ENCODE results near the gene ACOT8.

GRCh38 chr20:45810191-45810970 lies 46.8 kb downstream of the ACOT8 start:
- TF ChIP-seq POLR2AphosphoS5 (IDR thresholded peaks at IDR 0.05; ENCODE audit: insufficient read depth, low read depth, low read length) (no peak), CTCF (IDR thresholded peaks at IDR 0.05; ENCODE audit: extremely low read depth in 1 of 2, insufficient read depth in 1 of 2, low read depth in 1 of 2, low read length in 2 of 2) (no peak), GATA2 (IDR thresholded peaks at IDR 0.05; ENCODE audit: insufficient read depth, insufficient read length, low read depth, low read length) (no peak), POLR2A (IDR thresholded peaks at IDR 0.05; ENCODE audit: low read depth, low read length) (no peak), MAX (IDR thresholded peaks at IDR 0.05; ENCODE audit: insufficient read depth, insufficient read length) (no peak), EZH2 (IDR thresholded peaks at IDR 0.05; ENCODE audit: borderline replicate concordance, low read depth, low read length, severe bottlenecking) (no peak), FOS (IDR thresholded peaks at IDR 0.05; ENCODE audit: borderline replicate concordance, insufficient read depth, low read length) (no peak), MYC (IDR thresholded peaks at IDR 0.05; ENCODE audit: low read depth, low read length) (no peak)
